Measurements from ENCODE around the gene RBMY1B. TPM values are rescaled to one million over a fixed set of nuclear protein-coding genes. Genes with fewer than 3 reads are reported as not detected.
"Not testable (repeated sequence)": the region's sequence is repeated elsewhere in the genome, so short reads cannot be mapped to it uniquely, and the experiment has no call there.

The RBMY1B gene
- not detected in 2 replicates for total RNA-seq (2014; rRNA removed; shearing (Covaris generic); ENCODE audit: low replicate concordance)

- not testable (repeated sequence) for H3K9me3 ChIP-seq (ENCODE audit: low read length); H3K27ac ChIP-seq (ENCODE audit: low read length); H3K9me2 ChIP-seq (replicated peaks; ENCODE audit: insufficient read depth, low read length); DNase-seq; H3K79me2 ChIP-seq (ENCODE audit: low read length); H3K9ac ChIP-seq (ENCODE audit: low read length); H3K27me3 ChIP-seq (ENCODE audit: low read length); H3K36me3 ChIP-seq (ENCODE audit: insufficient read depth, low read length); H3K4me2 ChIP-seq (ENCODE audit: low read depth, low read length, poor library complexity, severe bottlenecking); H2AFZ ChIP-seq (ENCODE audit: low read length); H4K20me1 ChIP-seq (ENCODE audit: insufficient read depth, low read depth, low read length); H3K4me1 ChIP-seq (ENCODE audit: low read length); H3K4me3 ChIP-seq (ENCODE audit: low read length)
Measured at GRCh38 chrY:21511038-21511437, at the start of gene RBMY1B. Gene RBMY1B (plus strand): TSS chrY:21511338. CDS start chrY:21513351, 2,013 bp downstream.

GRCh38 chrY:21462915-21463314, 48.2 kb upstream of the RBMY1B start:
- H3K9me3 ChIP-seq (ENCODE audit: low read length); H3K27ac ChIP-seq (ENCODE audit: low read length); H4K20me1 ChIP-seq (ENCODE audit: insufficient read depth, low read depth, low read length); H3K79me2 ChIP-seq (ENCODE audit: low read length); H3K4me2 ChIP-seq (ENCODE audit: low read depth, low read length, poor library complexity, severe bottlenecking); H3K27me3 ChIP-seq (ENCODE audit: low read length); H3K4me3 ChIP-seq (ENCODE audit: low read length); H2AFZ ChIP-seq (ENCODE audit: low read length); DNase-seq; H3K9ac ChIP-seq (ENCODE audit: low read length); H3K9me2 ChIP-seq (replicated peaks; ENCODE audit: insufficient read depth, low read length); H3K36me3 ChIP-seq (ENCODE audit: insufficient read depth, low read length); H3K4me1 ChIP-seq (ENCODE audit: low read length): not testable (repeated sequence)

GRCh38 chrY:21482967-21483366, 28.2 kb upstream of the RBMY1B start:
- Histone ChIP-seq H3K36me3 (ENCODE audit: insufficient read depth, low read length) (no peaks in the 10 kb centered on the region), H3K27ac (ENCODE audit: low read length) (no peak overlapping the region), H3K27me3 (ENCODE audit: low read length) (no peaks in the 10 kb centered on the region), H3K9me3 (ENCODE audit: low read length) (no peaks in the 10 kb centered on the region), H3K4me3 (ENCODE audit: low read length) (no peak overlapping the region), H3K4me2 (ENCODE audit: low read depth, low read length, poor library complexity, severe bottlenecking) (no peak overlapping the region), H3K9ac (ENCODE audit: low read length) (no peak overlapping the region), H3K9me2 (replicated peaks; ENCODE audit: insufficient read depth, low read length) (no peaks in the 10 kb centered on the region), H2AFZ (ENCODE audit: low read length) (no peak overlapping the region), H4K20me1 (ENCODE audit: insufficient read depth, low read depth, low read length) (no peaks in the 10 kb centered on the region), H3K79me2 (ENCODE audit: low read length) (no peaks in the 10 kb centered on the region), H3K4me1 (ENCODE audit: low read length) (no peaks in the 10 kb centered on the region)
- DNase-seq = no peak

- not testable (repeated sequence) for H3K36me3 ChIP-seq (ENCODE audit: insufficient read depth, low read length); H3K4me1 ChIP-seq (ENCODE audit: low read length); H3K9ac ChIP-seq (ENCODE audit: low read length); H3K4me3 ChIP-seq (ENCODE audit: low read length); H3K27ac ChIP-seq (ENCODE audit: low read length); DNase-seq; H2AFZ ChIP-seq (ENCODE audit: low read length); H3K27me3 ChIP-seq (ENCODE audit: low read length); H3K9me3 ChIP-seq (ENCODE audit: low read length); H4K20me1 ChIP-seq (ENCODE audit: insufficient read depth, low read depth, low read length); H3K79me2 ChIP-seq (ENCODE audit: low read length); H3K4me2 ChIP-seq (ENCODE audit: low read depth, low read length, poor library complexity, severe bottlenecking); H3K9me2 ChIP-seq (replicated peaks; ENCODE audit: insufficient read depth, low read length)
Measured at GRCh38 chrY:21534579-21534978, 23.4 kb downstream of the RBMY1B start, which contains the start of gene RBMY1A1. Gene RBMY1A1 (plus strand): TSS chrY:21534879. CDS start chrY:21536892, 2,013 bp downstream.

- H3K4me2 ChIP-seq (ENCODE audit: low read depth, low read length, poor library complexity, severe bottlenecking); H3K9me3 ChIP-seq (ENCODE audit: low read length); H3K79me2 ChIP-seq (ENCODE audit: low read length); H3K9ac ChIP-seq (ENCODE audit: low read length); H3K27ac ChIP-seq (ENCODE audit: low read length); DNase-seq; H3K4me1 ChIP-seq (ENCODE audit: low read length); H3K4me3 ChIP-seq (ENCODE audit: low read length); H3K27me3 ChIP-seq (ENCODE audit: low read length); H4K20me1 ChIP-seq (ENCODE audit: insufficient read depth, low read depth, low read length); H3K36me3 ChIP-seq (ENCODE audit: insufficient read depth, low read length); H2AFZ ChIP-seq (ENCODE audit: low read length); H3K9me2 ChIP-seq (replicated peaks; ENCODE audit: insufficient read depth, low read length): not testable (repeated sequence)
Measured at GRCh38 chrY:21559316-21559984, 48.3 kb downstream of the RBMY1B start.

Other genes with a start within 250 kb of the RBMY1B start
- gene RBMY1A1, start 23.5 kb downstream of the RBMY1B start, total RNA-seq (2014; rRNA removed; shearing (Covaris generic); ENCODE audit: low replicate concordance) = not detected in 2 replicates

Data from Karpas-422 (cell line).